Prostate gland (tissue), 2 donors: ENCODE results near the gene CSRP2. TPM values are rescaled to one million over a fixed set of nuclear protein-coding genes. Genes with fewer than 3 reads are reported as not detected.

Experiments used
- DNase-seq: peaks from one replicate; pipeline ENCODE4 v3.0.0-alpha.2; 2019; ENCODE audit warnings: low spot score
- H3K27ac ChIP-seq, 2 donors: fragments of 200-600 bp; sonication (generic); 2 replicates each; pipeline ENCODE4 v1.5.1; 2017 to 2019
- H3K27me3 ChIP-seq: fragments of 200-600 bp; sonication (generic); replicated peaks from 2 replicates; pipeline ENCODE4 v1.5.1; 2019; ENCODE audit not compliant: insufficient read depth
- H3K36me3 ChIP-seq, 2 donors: fragments of 200-600 bp; sonication (generic); 1 replicate in 1 of 2; 2 replicates in 1 of 2; pipeline versions ENCODE4 v1.5.1 to v1.8.1; 2017 to 2019
- H3K4me1 ChIP-seq: fragments of 200-600 bp; sonication (generic); replicated peaks from 2 replicates; pipeline ENCODE4 v1.5.1; 2019
- H3K4me3 ChIP-seq, 2 donors: fragments of 200-600 bp; sonication (generic); 2 replicates each; pipeline ENCODE4 v1.5.1; 2017 to 2019
- H3K9me3 ChIP-seq: fragments of 200-600 bp; sonication (generic); 2 replicates; pipeline ENCODE4 v1.5.1; 2017
- CTCF ChIP-seq, 4 experiments: fragments of 200-600 bp in 2 of 4; fragments of 450-650 bp in 2 of 4; sonication (generic) in 2 of 4; IDR thresholded peaks; 1 replicate in 3 of 4; 2 replicates in 1 of 4; pipeline ENCODE4 v1.5.1; 2016 to 2019; ENCODE audit warnings: antibody characterized with exemption in 4 of 4, mild to moderate bottlenecking in 2 of 4, moderate library complexity in 2 of 4
- POLR2A ChIP-seq: fragments of 450-650 bp; IDR thresholded peaks from one replicate; pipeline ENCODE4 v1.6.1; 2016; ENCODE audit warnings: antibody characterized with exemption, mild to moderate bottlenecking
- POLR2AphosphoS5 ChIP-seq: sonication (generic); formaldehyde crosslinking; IDR thresholded peaks from one replicate; pipeline ENCODE4 v1.6.1; 2017; ENCODE audit warnings: antibody characterized with exemption
- WGBS: methylation state at CpG from one replicate; pipeline ENCODE4 v1.1.5; 2018; 5-methylcytosine and 5-hydroxymethylcytosine counted together
- intact Hi-C: fragments of 100-400 bp; cut with DNase I; formaldehyde crosslinking; loops from one replicate; pipeline ENCODE4 v1.14.2; 2022
- total RNA-seq, 2 donors: library from RNA; depleted of rRNA; stranded (reverse); fragments of >200 nt; gene quantifications; one replicate each; pipeline ENCODE4 v1.1.0, GENCODE V29; 2016

Gene CSRP2
- total RNA-seq, 2 donors from 2014 or later: 31.0 to 98.6 TPM

GRCh38 chr12:76811976-76812375, 66.8 kb downstream of the CSRP2 start:
- intact Hi-C loops: no loop called here
- no peak overlapping the region for H3K27ac ChIP-seq
- DNase-seq: no peak
- no peak overlapping the region for H3K4me3 ChIP-seq
- TF ChIP-seq POLR2AphosphoS5 (no peak), CTCF (IDR thresholded peaks at IDR 0.05) (no peak), POLR2A (no peak)
- H3K27me3 ChIP-seq: no peaks in the 10 kb centered on the region
- no peaks in the 10 kb centered on the region for H3K9me3 ChIP-seq
- H3K4me1 ChIP-seq: no peaks in the 10 kb centered on the region
- 69% methylated on average over 1 of the region's 1 CpG for WGBS
- peaks cover 0 to 2% of the 10 kb centered on the region in 2 donors for H3K36me3 ChIP-seq

- intact Hi-C loops: no loop called here
- Histone ChIP-seq H3K4me3 (no peak overlapping the region), H3K9me3 (no peaks in the 10 kb centered on the region), H3K27ac (no peak overlapping the region), H3K4me1 (no peaks in the 10 kb centered on the region), H3K27me3 (no peaks in the 10 kb centered on the region), H3K36me3 (peaks cover 0 to 4% of the 10 kb centered on the region in 2 donors)
- no peak for DNase-seq
- TF ChIP-seq POLR2AphosphoS5 (no peak), CTCF (IDR thresholded peaks at IDR 0.05) (no peak), POLR2A (no peak)
- 44% methylated on average over 6 of the region's 6 CpGs for WGBS
Measured at GRCh38 chr12:76810671-76811419, 68.0 kb downstream of the CSRP2 start.

Other genes with a start within 250 kb of the CSRP2 start
- gene ZDHHC17, start 114.9 kb downstream of the CSRP2 start, total RNA-seq: 10 to 100 TPM; 21.6 to 34.6 TPM
- gene E2F7, start 186.6 kb upstream of the CSRP2 start, total RNA-seq: 1 to 10 TPM in 1 of 2 donors, under 1 TPM in 1; 0.36 to 3.5 TPM